GM21786 (cell line): ENCODE results near the gene TUBB.
A peak's percentile ranks its signal among the peaks of the same experiment; 100 is the strongest.
"Not testable (repeated sequence)": the region's sequence is repeated elsewhere in the genome, so short reads cannot be mapped to it uniquely, and the experiment has no call there.

Experiments used
- ATAC-seq: cut with Tn5 transposase; IDR thresholded peaks from one replicate; pipeline ENCODE4 v1.9.1; 2021; ENCODE audit not compliant: unreplicated experiment

Gene TUBB

DNA sequence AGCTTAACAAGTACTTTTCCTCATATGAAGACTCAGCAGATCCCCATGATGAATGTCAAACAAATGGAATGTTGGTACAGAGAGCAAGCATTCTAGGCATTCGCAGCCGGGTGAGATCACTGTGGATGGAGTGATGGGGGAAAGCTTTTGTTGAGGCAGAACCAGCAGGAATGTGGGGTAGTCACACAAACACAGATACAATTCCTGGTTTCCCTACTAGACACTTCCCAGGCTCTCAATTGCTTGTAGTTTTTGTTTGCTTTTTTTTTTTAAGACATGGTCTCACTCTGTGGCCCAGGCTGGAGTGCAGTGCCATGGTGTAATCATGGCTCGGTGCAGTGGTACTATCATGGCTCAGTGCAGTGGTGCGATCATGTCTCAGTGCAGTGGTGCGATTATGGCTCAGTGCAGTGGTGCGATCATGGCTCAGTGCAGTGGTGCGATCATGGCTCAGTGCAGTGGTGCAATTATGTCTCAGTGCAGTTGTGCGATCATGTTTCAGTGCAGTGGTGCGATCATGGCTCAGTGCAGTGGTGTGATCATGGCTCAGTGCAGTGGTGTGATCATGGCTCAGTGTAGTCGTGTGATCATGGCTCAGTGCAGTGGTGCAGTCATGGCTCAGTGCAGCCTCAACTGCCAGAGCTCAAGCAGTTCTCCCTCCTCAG lies 39.6 kb downstream of the TUBB start:
- ATAC-seq = no peak

DNA sequence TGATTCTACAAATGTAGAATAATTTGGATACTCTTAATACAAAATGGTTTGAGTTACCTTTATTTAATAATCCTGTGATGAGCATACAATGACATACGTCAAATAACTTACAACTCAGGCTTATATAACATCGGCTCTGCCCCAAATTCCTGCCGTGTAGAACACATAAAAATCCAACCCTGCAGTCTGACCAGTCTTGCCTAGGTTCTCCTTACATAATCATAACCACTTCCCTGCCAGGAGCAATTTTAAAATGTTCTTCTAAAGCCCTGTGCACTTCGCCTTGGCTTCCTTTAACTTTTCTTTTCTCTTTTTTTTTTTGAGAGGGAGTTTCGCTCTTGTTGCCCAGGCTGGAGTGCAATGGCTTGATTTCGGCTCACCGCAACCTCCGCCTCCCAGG lies 40.4 kb downstream of the TUBB start:
- no peak for ATAC-seq

DNA sequence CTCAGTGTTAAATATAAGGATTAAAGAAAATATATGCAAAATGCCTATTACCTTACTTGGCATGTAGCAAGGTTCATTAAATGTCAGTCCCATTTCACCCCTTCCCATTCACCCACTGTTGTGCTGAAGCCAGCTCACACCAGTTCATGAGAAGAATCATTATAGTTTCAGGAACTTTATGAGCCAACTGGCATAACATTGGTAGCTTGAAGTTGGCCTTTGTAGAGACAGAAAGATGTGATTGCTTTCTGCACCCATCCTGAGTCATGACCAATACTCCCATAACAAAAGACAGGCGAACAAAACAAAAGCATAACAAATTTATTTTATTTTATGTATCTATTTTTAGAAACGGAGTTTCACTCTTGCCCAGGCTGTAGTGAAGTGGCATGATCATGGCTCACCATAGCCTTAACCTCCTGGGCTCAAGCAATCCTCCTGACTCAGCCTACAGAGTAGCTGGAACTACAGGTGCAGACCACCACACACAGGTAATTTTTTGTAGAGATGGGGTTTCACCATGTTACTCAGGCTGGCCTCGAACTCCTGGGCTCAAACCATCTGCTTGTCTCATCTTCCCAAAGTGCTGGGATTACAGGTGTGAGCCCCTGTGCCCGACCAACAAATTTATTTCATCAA lies 41.8 kb downstream of the TUBB start:
- ATAC-seq = no peak

DNA sequence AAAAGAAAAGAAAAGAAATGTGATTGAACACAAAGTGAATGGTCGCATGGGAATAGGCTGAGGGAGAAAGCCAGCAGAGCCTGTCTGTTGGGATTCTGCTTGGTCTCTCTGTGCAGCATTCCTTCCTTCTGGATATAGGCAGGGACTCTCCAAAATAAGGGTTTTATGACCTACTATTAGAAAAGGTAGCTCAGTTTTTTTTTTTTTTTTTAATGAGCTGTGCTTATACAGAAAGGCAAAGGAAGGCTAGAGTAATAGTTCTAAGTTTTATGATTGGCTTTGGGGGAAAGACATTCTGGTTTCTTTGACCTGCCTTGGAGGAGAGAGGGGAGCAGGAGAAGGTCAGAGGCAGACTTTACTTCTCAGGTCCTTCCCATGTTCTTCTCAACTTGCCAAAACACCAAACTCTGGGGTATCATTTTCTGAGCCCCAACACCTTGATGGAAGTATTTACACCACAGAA lies 43.0 kb downstream of the TUBB start:
- no peak for ATAC-seq

DNA sequence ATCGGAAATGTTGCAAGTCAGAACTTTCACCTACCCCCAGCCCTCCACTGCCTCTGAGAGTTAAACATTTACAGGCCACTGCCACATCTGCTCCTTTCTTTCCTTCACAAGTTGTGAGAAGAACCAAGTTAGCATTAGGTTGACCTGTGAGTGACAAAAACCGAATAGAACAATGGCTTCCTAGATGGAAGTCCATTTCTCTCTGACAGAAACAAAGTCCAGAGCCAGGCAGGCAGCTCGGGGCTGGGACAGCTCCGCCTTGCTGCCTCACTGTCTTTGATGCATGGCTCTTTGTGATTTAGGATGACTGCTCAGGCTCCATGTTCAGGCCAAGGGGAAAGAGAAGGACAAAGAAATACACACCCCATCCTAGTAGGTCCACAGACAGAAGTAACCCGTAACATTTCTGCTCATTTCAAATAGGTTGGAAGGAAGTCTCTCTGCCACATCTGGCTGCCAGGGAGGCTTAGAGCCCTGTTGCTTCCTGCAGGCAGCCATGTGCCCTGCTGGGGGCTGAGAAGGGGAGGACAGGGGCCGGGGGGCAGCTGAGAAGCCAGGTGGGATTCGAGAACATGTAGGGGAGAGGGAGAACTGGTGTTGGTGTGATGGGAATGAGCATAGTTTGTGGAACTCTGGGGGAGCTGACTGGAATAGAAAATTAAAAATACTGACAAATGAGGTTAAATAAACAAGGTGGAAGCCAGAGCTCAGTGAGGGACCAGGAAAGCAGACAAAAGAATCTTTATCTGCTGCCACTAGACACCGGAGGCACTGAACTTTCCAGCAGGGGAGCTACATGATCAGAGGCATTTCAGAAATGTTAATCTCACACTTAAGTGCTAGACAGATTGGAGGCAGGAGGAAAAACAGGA lies 43.7 kb downstream of the TUBB start:
- ATAC-seq = no peak

DNA sequence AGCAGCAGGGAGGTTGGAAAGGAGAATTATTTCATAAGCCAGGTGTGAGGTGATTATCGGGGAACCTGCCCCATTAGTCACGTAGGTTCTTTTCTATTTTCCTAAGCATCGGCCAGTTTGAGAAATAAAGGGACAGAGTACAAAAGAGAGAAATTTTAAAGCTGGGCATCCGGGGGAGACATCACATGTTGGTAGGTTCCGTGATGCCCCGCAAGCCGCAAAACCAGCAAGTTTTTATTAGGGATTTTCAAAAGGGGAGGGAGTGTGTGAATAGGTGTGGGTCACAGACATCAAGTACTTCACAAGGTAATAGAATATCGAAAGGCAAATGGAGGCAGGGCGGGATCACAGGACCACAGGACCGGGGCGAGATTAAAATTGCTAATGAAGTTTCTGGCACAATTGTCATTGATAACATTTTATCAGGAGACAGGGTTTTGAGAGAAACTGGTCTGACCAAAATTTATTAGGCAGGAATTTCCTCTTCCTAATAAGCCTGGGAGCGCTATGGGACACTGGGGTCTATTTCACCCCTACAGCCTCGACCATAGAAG lies 44.4 kb downstream of the TUBB start:
- ATAC-seq = not testable (repeated sequence)

DNA sequence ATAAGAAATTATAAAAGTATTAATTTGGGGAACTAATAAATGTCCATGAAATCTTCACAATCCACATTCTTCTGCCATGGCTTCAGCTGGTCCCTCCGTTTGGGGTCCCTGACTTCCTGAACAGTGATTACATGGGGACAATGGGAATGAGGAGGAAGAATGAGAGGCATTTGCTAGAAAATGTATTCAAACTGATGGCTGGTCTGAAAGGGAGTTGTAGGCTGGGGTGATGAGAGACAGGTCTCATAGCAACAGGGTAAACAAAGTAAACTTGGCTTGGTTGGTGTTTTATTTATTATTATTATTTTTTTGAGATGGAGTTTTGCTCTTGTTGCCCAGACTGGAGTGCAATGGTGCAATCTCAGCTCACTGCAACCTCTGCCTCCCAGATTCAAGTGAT lies 45.3 kb downstream of the TUBB start:
- ATAC-seq = not testable (repeated sequence)

DNA sequence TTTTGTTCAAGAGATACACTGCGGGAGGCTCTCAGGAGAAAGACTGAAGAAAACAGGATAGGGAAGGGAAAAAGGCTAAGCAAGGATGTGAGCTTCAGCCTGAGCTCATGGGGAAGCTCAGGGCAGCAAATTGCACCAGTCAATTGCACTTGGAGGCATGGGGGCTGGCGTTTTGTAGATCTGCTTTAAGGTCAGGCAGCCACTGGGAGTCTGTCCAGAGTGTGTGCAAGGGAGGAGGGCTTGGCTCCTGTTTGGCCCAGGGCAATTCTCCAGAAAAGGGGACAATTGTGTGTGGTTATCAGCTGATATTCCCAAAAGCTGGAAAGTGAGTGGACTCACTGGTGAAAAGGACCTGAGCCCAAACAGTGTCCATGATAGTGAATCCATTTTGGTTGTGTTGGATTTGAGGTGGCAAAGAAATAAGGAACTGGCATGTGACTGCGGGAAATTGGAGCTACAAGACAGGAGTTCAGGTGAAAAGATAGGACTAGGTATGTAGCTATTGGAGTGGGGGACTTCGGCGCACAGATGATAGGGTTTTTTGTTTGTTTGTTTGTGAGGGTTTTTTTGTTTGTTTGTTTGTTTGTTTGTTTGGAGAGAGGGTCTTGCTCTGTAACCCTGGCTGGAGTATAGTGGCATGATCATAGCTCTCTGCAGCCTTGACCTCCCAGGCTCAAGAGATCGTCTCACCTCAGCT lies 46.5 kb downstream of the TUBB start:
- no peak for ATAC-seq

DNA sequence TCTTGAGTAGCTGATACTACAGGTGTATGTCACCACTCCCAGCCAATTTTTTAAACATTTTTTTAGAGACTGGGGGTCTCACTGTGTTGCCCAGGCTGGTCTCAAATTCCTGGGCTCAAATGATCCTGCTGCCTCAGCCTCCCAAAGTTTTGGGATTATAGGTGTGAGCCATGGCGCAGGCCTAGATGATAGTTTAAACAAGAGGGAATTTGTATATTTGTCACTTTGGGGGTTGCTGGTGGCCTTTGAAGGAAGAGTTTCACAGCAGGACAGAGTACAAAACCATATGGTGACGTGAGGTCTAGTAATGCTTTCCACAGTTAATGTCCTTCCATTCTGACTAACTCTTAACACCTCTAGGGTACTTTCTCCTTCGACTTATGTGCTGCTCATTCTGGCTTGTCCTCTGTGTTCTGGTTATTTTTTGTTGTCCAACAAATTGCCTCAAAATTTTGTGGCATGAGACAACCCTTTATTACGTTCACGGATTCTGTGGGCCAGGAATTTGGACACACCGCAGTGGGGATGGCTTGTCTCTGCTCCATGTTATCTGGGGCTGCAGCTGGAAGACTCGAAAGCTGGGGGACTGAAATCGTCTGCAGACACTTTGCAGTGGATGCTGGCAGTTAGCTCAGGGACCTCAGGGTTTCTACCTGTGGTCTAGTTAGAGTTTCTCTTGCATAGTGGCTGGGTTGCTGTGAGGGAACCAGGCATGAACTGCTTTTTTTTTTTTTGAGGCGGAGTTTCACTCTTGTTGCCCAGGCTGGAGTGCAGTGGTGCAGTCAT lies 47.2 kb downstream of the TUBB start:
- peak; percentile 58 for ATAC-seq

DNA sequence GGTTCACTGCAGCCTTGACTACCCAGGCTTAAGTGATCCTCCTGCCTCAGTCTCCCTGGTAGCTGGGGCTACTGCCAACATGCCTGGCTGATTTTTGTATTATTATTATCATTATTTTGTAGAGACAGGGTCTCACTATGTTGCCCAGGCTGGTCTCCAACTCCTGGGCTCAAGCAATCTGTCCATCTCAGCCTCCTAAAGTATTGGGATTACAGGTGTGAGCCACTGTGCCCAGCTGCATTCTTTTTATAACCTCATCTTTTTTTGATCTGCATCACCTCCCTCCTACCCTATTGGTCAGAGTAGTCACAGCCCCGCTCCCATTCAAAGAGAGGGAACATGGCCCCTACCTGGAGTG lies 47.8 kb downstream of the TUBB start:
- no peak for ATAC-seq

DNA sequence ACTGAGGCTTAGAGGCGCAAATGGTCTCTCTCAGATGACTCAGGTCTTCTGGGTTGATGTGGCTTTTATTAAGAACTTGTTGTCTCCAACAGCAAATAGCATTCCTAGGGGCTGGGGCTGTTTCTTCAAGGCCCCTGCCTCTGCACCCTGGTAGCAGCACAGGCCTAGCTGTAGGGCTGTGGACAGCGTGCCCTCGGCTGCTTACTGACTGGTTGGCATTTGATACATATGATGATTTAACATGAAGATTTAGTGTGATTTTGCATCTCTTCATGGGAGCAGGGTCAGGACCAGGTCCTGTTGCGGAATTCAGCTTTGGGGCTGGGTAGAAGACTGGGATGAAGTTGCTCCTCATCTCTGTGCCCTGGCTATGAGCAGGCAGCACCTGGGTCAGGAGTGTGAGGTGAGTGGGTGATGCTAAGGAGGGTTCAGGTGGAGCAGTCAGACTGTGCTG lies 48.5 kb downstream of the TUBB start:
- no peak for ATAC-seq

DNA sequence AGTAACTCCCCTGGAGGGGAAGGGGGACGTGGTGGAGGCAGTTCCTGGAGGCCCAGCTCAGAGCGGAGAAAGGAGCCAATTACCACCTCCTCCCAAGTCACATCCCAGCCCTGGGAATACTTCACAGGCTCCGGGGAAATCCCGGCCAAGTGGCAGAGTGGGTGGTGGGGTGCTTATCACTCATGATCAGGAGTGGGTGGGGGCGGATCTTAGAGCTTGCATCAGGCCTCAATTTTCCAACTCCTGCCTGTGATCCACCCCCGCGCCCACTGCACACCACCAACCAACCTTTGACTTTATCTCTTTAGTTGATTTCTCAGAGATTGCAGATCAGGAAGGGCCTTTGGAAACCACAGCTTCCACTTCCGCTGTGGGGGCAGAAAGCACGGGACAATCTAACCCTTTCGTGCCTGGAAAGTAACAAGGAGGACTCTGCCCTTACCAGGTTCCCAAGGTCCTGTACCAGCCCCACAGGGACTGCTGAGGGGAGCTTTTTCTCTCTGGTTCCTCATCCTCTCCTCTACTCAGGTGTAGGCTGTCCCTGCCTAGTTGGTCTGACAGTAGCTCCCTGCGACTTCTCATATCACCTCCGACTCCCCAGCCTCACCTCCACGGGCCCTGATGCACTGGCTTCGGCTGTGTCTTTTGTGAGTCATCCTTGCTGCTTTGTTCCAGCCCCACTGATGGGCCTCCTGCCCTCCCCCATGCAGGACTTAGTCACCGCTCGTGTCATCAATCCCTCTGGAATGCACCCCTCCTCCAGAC lies 49.1 kb downstream of the TUBB start:
- ATAC-seq = no peak

DNA sequence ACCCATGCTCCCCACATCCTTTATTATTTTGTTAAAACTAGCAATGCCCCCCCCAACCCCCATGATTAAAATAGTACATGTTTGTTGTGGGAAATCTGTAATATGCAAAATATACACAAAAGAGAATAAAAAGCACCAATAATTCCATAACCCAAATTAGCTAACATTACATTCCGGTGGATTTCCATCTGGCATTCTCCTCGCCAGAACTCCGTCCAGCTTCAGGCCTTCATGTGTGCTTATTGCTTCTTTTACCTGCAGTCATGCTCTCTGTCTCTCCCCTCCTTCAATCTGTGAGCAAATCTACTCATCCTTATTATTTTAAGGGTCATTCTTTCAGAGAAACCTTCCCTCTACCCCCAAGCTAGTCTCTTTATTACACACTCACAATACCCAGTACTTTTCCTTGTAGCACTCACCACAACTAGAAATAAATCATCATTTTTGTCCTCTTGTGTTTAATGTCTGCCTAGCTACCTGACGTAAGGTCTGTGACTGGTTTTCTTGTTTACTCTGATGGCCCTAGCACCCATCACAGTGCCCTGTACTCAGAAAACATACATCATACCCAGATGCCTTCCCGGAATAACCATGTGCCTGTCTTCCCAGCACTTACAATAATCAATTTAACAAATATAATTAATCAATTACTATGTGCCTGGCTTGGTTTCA lies 49.8 kb downstream of the TUBB start:
- ATAC-seq = no peak

DNA sequence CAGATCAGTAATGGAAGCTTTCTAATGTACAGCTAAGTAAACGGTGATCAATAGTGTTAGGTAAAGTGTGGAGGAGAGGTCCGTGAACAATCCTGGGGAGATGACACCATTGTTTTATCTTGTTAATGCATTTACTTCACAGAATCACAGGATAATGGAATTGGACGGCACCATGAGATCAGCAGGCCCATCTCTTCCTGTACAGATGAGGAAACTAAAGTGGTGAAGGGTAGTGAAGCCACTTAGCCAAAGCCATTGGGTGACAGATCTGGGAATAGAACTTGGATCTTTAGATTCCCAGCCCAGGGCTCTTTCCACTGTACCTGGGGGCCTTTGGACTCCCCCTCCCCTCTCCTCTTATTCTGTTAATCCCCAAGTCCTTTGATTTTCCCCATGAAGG lies 50.4 kb downstream of the TUBB start:
- ATAC-seq = no peak

DNA sequence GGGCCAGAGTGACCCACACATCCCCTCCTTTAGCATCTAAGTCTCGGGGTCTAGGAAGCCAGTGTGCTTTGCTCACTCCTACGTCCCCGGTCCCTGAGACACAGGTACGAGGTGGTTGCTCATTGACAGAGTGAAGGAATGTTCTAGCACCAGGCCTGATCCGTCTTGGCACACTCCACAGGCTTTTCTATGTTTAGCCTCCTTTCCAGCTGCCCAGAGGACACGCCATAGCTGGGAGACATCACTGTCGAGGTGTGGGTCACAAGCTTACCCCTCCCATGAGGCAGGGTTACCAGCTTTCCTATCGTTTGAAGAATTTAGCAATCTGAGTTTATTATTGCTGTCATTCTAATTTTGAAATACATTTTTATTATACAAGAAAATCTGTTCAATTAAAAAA lies 54.5 kb downstream of the TUBB start:
- no peak for ATAC-seq
